Mesendoderm (in vitro differentiated cells): ENCODE data around the gene ZRANB1.

ENCODE experiments used
- DNase-seq: peaks from one replicate; pipeline ENCODE4 v3.0.0; 2013
- H2AK5ac ChIP-seq: 2 replicates; pipeline ENCODE4 v1.6.1; 2013; ENCODE audit warnings: low read length, inconsistent platforms
- H2BK120ac ChIP-seq: 2 replicates; pipeline ENCODE4 v1.6.1; 2013; ENCODE audit warnings: low read depth, mild to moderate bottlenecking, low read length, moderate library complexity, mixed read lengths
- H2BK15ac ChIP-seq: replicated peaks from 2 replicates; pipeline ENCODE4 v1.6.1; 2013; ENCODE audit warnings: low read depth, mild to moderate bottlenecking, moderate library complexity
- H2BK5ac ChIP-seq: 2 replicates; pipeline ENCODE4 v1.6.1; 2013; ENCODE audit warnings: low read length, inconsistent platforms
- H3K18ac ChIP-seq: 2 replicates; pipeline ENCODE4 v1.6.1; 2013; ENCODE audit warnings: mild to moderate bottlenecking, low read length, mixed read lengths
- H3K23ac ChIP-seq: one replicate; pipeline ENCODE4 v1.6.1; 2013; ENCODE audit warnings: low read length
- H3K27ac ChIP-seq: 2 replicates; pipeline ENCODE4 v1.5.1; 2013; ENCODE audit warnings: low read depth, mild to moderate bottlenecking, inconsistent platforms, low read length, moderate library complexity
- H3K27me3 ChIP-seq: 2 replicates; pipeline ENCODE4 v1.6.1; 2013; ENCODE audit warnings: low read length, control low read depth, mild to moderate bottlenecking, inconsistent platforms; ENCODE audit not compliant: insufficient read depth, poor library complexity
- H3K36me3 ChIP-seq: 2 replicates; pipeline ENCODE4 v1.6.1; 2013; ENCODE audit warnings: low read length, inconsistent platforms; ENCODE audit not compliant: control insufficient read depth, insufficient read depth
- H3K4ac ChIP-seq: one replicate; pipeline ENCODE4 v1.6.1; 2013; ENCODE audit warnings: low read depth, mild to moderate bottlenecking, low read length, moderate library complexity
- H3K4me1 ChIP-seq: 2 replicates; pipeline ENCODE4 v1.6.1; 2013; ENCODE audit warnings: low read depth, low read length, inconsistent platforms; ENCODE audit not compliant: control insufficient read depth
- H3K4me2 ChIP-seq: 2 replicates; pipeline ENCODE4 v1.6.1; 2013; ENCODE audit warnings: low read length
- H3K4me3 ChIP-seq: 2 replicates; pipeline ENCODE4 v1.5.1; 2013; ENCODE audit warnings: mild to moderate bottlenecking, low read length
- H3K56ac ChIP-seq: one replicate; pipeline ENCODE4 v1.6.1; 2013; ENCODE audit warnings: low read length
- H3K79me1 ChIP-seq: 2 replicates; pipeline ENCODE4 v1.6.1; 2013; ENCODE audit warnings: low read length, inconsistent platforms
- H3K79me2 ChIP-seq: 2 replicates; pipeline ENCODE4 v1.6.1; 2013; ENCODE audit warnings: mild to moderate bottlenecking, low read length; ENCODE audit not compliant: control insufficient read depth, insufficient read depth
- H3K9ac ChIP-seq: 2 replicates; pipeline ENCODE4 v1.6.1; 2013; ENCODE audit warnings: low read length, inconsistent platforms
- H4K5ac ChIP-seq: one replicate; pipeline ENCODE4 v1.6.1; 2013; ENCODE audit warnings: low read length
- H4K8ac ChIP-seq: one replicate; pipeline ENCODE4 v1.6.1; 2013; ENCODE audit warnings: low read depth, mild to moderate bottlenecking, control low read depth, low read length, moderate library complexity
- WGBS: extraction: QIAGEN DNeasy Blood & Tissue Kit; methylation state at CpG from one replicate; pipeline ENCODE4 v1.1.7; 2013; ENCODE audit warnings: low lambda C conversion rate, missing lambda C conversion rate; ENCODE audit not compliant: insufficient coverage; ENCODE audit errors: extremely low coverage; 5-methylcytosine and 5-hydroxymethylcytosine counted together

The ZRANB1 gene

DNA sequence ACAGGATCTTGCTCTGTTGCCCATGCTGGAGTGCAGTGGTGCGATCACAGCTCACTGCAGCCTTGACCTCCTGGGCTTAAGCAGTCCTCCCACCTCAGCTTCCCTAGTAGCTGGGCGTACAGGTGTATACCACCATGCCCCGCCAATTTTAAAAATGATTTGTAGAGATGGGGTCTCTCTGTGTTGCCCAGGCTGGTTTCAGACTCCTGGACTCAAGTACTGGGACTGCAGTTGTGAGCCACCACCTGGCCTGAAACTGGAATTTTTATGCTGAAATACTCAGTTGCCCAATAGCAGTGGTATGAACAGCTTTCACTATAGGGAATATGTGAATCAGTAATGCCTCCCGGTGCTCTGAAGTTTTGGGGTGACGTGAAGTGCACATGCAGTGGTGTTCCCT, 7.6 kb downstream of the ZRANB1 start:
- Histone ChIP-seq H3K4me1 (no peaks in the 10 kb centered on the region), H3K79me1 (peaks cover 24% of the 10 kb centered on the region), H3K27me3 (no peaks in the 10 kb centered on the region), H3K4ac (no peak overlapping the region), H2BK120ac (no peak overlapping the region), H3K4me3 (no peak overlapping the region), H3K9ac (no peak overlapping the region), H3K18ac (no peak overlapping the region), H2BK15ac (no peak overlapping the region), H2AK5ac (no peak overlapping the region), H3K36me3 (no peaks in the 10 kb centered on the region), H4K8ac (no peak overlapping the region), H2BK5ac (no peak overlapping the region), H3K56ac (no peak overlapping the region), H4K5ac (no peak overlapping the region), H3K27ac (no peak overlapping the region), H3K4me2 (no peak overlapping the region), H3K79me2 (peaks cover 54% of the 10 kb centered on the region), H3K23ac (no peak overlapping the region)
- WGBS = no CpG with 5 or more reads among the region's 5 CpGs
- no peak for DNase-seq

DNA sequence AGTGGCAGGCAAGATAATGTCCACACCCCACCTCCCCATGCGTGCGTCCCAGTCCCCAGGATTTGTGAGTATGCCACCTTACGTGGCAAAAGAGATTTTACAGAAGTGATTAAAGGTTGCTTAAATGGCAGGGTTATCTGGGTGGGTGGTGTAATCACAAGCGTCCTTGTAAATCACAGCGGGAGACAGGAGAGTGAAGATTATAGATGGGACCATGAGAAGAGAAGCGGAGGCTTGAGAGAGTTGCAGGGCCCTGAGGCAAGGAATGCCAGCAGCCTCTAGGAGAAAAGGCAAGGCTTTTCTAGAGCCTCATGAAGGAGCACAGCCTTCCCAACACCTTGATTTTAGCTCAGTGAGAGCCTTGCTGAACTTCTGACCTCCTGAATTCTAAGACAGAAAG, 10.2 kb downstream of the ZRANB1 start:
- Histone ChIP-seq H3K36me3 (no peaks in the 10 kb centered on the region), H3K4me3 (no peak overlapping the region), H2BK15ac (no peak overlapping the region), H2AK5ac (no peak overlapping the region), H2BK5ac (no peak overlapping the region), H3K4me2 (no peak overlapping the region), H4K8ac (no peak overlapping the region), H3K79me1 (peaks cover 19% of the 10 kb centered on the region), H3K27ac (no peak overlapping the region), H2BK120ac (no peak overlapping the region), H3K9ac (no peak overlapping the region), H3K4ac (no peak overlapping the region), H3K4me1 (no peaks in the 10 kb centered on the region), H3K79me2 (peaks cover 47% of the 10 kb centered on the region), H3K56ac (no peak overlapping the region), H3K23ac (no peak overlapping the region), H3K27me3 (no peaks in the 10 kb centered on the region), H4K5ac (no peak overlapping the region), H3K18ac (no peak overlapping the region)
- WGBS = no CpG with 5 or more reads among the region's 6 CpGs
- peak; percentile 79 for DNase-seq

DNA sequence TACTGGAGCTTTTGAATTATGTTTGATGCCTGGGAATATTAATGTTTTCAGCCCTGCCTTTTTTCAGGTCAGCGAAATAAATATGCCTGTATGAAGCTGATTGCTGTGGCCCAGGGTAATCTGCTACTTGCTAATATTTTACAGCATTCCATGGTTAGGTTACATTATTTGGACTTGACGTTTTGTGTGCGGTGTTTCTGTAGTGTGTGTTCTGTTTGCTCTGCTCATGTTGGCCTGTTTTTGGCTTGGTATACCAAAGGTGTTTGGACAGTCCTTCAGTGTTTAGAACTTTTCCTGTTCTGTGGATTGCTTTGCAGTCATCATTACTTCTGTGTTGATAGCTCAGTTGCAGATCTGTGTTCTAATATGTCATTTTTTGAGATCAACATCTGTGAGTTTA, 11.5 kb downstream of the ZRANB1 start:
- Histone ChIP-seq H3K18ac (no peak overlapping the region), H3K27me3 (no peaks in the 10 kb centered on the region), H2BK5ac (no peak overlapping the region), H3K36me3 (no peaks in the 10 kb centered on the region), H3K56ac (no peak overlapping the region), H3K23ac (no peak overlapping the region), H3K9ac (no peak overlapping the region), H3K4me3 (no peak overlapping the region), H4K5ac (no peak overlapping the region), H3K79me2 (peaks cover 45% of the 10 kb centered on the region), H3K27ac (no peak overlapping the region), H2AK5ac (no peak overlapping the region), H4K8ac (no peak overlapping the region), H2BK120ac (no peak overlapping the region), H3K4me2 (no peak overlapping the region), H3K4me1 (no peaks in the 10 kb centered on the region), H3K4ac (no peak overlapping the region), H2BK15ac (no peak overlapping the region), H3K79me1 (peaks cover 18% of the 10 kb centered on the region)
- DNase-seq = no peak
- no CpG with 5 or more reads among the region's 3 CpGs for WGBS

DNA sequence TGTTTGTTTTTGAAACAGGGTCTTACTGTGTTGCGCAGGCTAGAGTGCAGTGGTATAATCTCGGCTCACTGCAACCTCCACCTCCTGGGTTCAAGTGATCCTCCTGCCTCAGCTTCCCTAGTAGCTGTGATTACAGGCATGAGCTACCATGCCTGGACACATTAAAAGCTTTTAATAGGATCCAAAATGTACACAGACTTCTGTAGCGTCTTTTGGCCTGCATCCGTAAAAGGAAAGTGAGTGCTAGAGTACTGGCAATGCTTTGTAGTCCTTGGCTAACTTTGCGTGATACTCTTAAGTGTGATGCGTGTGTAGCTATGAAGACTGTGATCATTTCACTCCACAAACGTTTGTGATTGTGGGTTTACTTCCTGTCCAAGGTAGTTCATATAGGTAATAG, 13.3 kb downstream of the ZRANB1 start:
- Histone ChIP-seq H3K18ac (no peak overlapping the region), H3K4me1 (no peaks in the 10 kb centered on the region), H4K8ac (no peak overlapping the region), H3K79me2 (peaks cover 47% of the 10 kb centered on the region), H3K4me2 (no peak overlapping the region), H3K27me3 (no peaks in the 10 kb centered on the region), H4K5ac (no peak overlapping the region), H3K56ac (no peak overlapping the region), H3K23ac (no peak overlapping the region), H3K4ac (no peak overlapping the region), H2BK15ac (no peak overlapping the region), H3K79me1 (peaks cover 23% of the 10 kb centered on the region), H3K9ac (no peak overlapping the region), H3K4me3 (no peak overlapping the region), H3K27ac (no peak overlapping the region), H2BK120ac (no peak overlapping the region), H3K36me3 (no peaks in the 10 kb centered on the region), H2BK5ac (no peak overlapping the region), H2AK5ac (no peak overlapping the region)
- no CpG with 5 or more reads among the region's 7 CpGs for WGBS
- no peak for DNase-seq

DNA sequence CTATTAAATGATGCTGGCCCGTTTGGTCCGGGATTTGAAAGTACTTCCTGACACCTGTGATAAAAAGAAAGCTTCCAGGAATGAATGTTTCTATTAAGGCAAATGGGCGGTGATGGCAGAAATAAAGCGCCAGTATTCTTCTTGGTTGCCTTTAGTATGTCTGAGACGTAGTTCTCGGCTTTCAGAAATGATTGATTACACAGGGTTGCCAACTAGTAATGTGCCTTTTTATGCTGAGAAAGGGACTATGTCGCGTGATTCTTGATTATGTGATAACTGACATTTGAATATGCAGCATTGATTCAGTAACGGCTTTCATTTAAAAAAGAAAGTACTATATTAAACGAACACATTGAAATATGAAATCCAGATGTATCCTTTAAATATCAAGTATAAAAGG, 13.9 kb downstream of the ZRANB1 start:
- no peak overlapping the region for H3K9ac ChIP-seq
- DNase-seq = no peak
- H3K18ac ChIP-seq = no peak overlapping the region
- no peak overlapping the region for H3K27ac ChIP-seq
- H3K56ac ChIP-seq = no peak overlapping the region
- H3K27me3 ChIP-seq = no peaks in the 10 kb centered on the region
- H2BK120ac ChIP-seq = no peak overlapping the region
- H4K8ac ChIP-seq = no peak overlapping the region
- H3K4ac ChIP-seq = no peak overlapping the region
- no peak overlapping the region for H3K4me3 ChIP-seq
- no peak overlapping the region for H2BK15ac ChIP-seq
- no peak overlapping the region for H2AK5ac ChIP-seq
- H3K79me1 ChIP-seq = peaks cover 22% of the 10 kb centered on the region
- no peak overlapping the region for H2BK5ac ChIP-seq
- no peaks in the 10 kb centered on the region for H3K4me1 ChIP-seq
- peaks cover 46% of the 10 kb centered on the region for H3K79me2 ChIP-seq
- no peak overlapping the region for H4K5ac ChIP-seq
- WGBS = no CpG with 5 or more reads among the region's 10 CpGs
- no peaks in the 10 kb centered on the region for H3K36me3 ChIP-seq
- H3K23ac ChIP-seq = no peak overlapping the region
- no peak overlapping the region for H3K4me2 ChIP-seq

DNA sequence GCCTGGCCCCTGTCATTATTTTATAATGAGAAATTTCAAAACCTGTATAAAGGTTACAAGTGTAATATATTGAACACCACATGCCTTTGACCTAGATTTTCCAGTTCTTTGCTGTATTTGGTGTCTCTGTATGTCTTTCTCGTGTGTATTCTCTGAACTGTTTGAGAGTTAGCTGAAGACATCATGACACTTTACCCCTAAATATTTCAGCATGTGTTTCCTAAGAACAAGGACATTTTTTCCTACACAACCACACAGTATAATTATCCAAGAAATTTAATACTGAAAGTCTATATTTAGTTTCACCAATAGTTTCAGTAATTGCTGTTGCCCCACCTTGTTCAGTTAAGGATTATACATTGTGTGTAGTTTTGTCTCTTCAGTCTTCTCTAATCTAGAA, 14.8 kb downstream of the ZRANB1 start:
- no peaks in the 10 kb centered on the region for H3K27me3 ChIP-seq
- H3K4me2 ChIP-seq = no peak overlapping the region
- H2AK5ac ChIP-seq = no peak overlapping the region
- no peak overlapping the region for H2BK5ac ChIP-seq
- H3K27ac ChIP-seq = no peak overlapping the region
- no peak overlapping the region for H3K56ac ChIP-seq
- H3K79me2 ChIP-seq = peaks cover 49% of the 10 kb centered on the region
- H3K79me1 ChIP-seq = peaks cover 22% of the 10 kb centered on the region
- H3K4ac ChIP-seq = no peak overlapping the region
- no peak overlapping the region for H3K4me3 ChIP-seq
- H4K8ac ChIP-seq = no peak overlapping the region
- no peak overlapping the region for H2BK120ac ChIP-seq
- H2BK15ac ChIP-seq = no peak overlapping the region
- H3K23ac ChIP-seq = no peak overlapping the region
- no peak overlapping the region for H4K5ac ChIP-seq
- H3K36me3 ChIP-seq = no peaks in the 10 kb centered on the region
- no peak overlapping the region for H3K18ac ChIP-seq
- H3K9ac ChIP-seq = no peak overlapping the region
- no peaks in the 10 kb centered on the region for H3K4me1 ChIP-seq
- no CpG with 5 or more reads among the region's 1 CpG for WGBS
- no peak for DNase-seq
